Hepatocyte (in vitro differentiated cells): Measurements from ENCODE around the gene DEAF1. TPM values are rescaled to one million over a fixed set of nuclear protein-coding genes. Genes with fewer than 3 reads are reported as not detected.

Experiments used
- DNase-seq: peaks from one replicate; pipeline ENCODE4 v3.0.0-alpha.2; 2016; ENCODE audit warnings: low spot score
- H2AFZ ChIP-seq: fragments of 200-600 bp; sonication (generic); 2 replicates; pipeline ENCODE4 v1.6.0; 2016; ENCODE audit warnings: antibody characterized with exemption, mild to moderate bottlenecking
- H3K27ac ChIP-seq: fragments of 200-600 bp; sonication (generic); 2 replicates; pipeline ENCODE4 v1.5.1; 2016; ENCODE audit warnings: mild to moderate bottlenecking
- H3K27me3 ChIP-seq: fragments of 200-600 bp; sonication (generic); 2 replicates; pipeline ENCODE4 v1.6.1; 2016
- H3K36me3 ChIP-seq: fragments of 200-600 bp; sonication (generic); replicated peaks from 2 replicates; pipeline ENCODE4 v1.5.1; 2016; ENCODE audit warnings: low read depth; ENCODE audit not compliant: insufficient read depth
- H3K4me1 ChIP-seq: fragments of 200-600 bp; sonication (generic); 2 replicates; pipeline ENCODE4 v1.5.1; 2016; ENCODE audit warnings: mild to moderate bottlenecking, moderate library complexity; ENCODE audit not compliant: insufficient read depth
- H3K4me2 ChIP-seq: fragments of 200-600 bp; sonication (generic); 2 replicates; pipeline ENCODE4 v1.6.0; 2016
- H3K4me3 ChIP-seq: fragments of 200-600 bp; sonication (generic); 2 replicates; pipeline ENCODE4 v1.5.1; 2016; ENCODE audit warnings: mild to moderate bottlenecking
- H3K79me2 ChIP-seq: fragments of 200-600 bp; sonication (generic); 2 replicates; pipeline ENCODE4 v1.6.0; 2017; ENCODE audit warnings: mild to moderate bottlenecking
- H3K9me2 ChIP-seq: fragments of 200-600 bp; sonication (generic); replicated peaks from 2 replicates; pipeline ENCODE4 v1.6.0; 2017; ENCODE audit warnings: mild to moderate bottlenecking; ENCODE audit not compliant: insufficient read depth
- H3K9me3 ChIP-seq: fragments of 200-600 bp; sonication (generic); 2 replicates; pipeline ENCODE4 v1.5.1; 2016; ENCODE audit warnings: low read depth, mild to moderate bottlenecking
- H4K20me1 ChIP-seq: fragments of 200-600 bp; sonication (generic); 2 replicates; pipeline ENCODE4 v1.6.0; 2016; ENCODE audit warnings: mild to moderate bottlenecking; ENCODE audit not compliant: insufficient read depth, poor library complexity, severe bottlenecking
- CTCF ChIP-seq: fragments of 200-600 bp; sonication (generic); IDR thresholded peaks from 2 replicates; pipeline ENCODE4 v1.5.1; 2016; ENCODE audit warnings: antibody characterized with exemption, mild to moderate bottlenecking; ENCODE audit not compliant: poor library complexity
- EZH2 ChIP-seq: fragments of 200-600 bp; sonication (generic); IDR thresholded peaks from 2 replicates; pipeline ENCODE4 v1.6.1; 2016; ENCODE audit warnings: antibody characterized with exemption, mild to moderate bottlenecking, borderline replicate concordance
- EZH2phosphoT487 ChIP-seq: fragments of 200-600 bp; sonication (generic); IDR thresholded peaks from one replicate; pipeline ENCODE4 v1.6.1; 2018; ENCODE audit warnings: antibody characterized with exemption, mild to moderate bottlenecking, low read depth, moderate library complexity; ENCODE audit not compliant: unreplicated experiment, severe bottlenecking
- WGBS: methylation state at CpG from one replicate; pipeline ENCODE4 v1.1.6; 2016; ENCODE audit warnings: low lambda C conversion rate; ENCODE audit errors: missing lambda C conversion rate; 5-methylcytosine and 5-hydroxymethylcytosine counted together
- polyA plus RNA-seq: library from polyadenylated mRNA; unstranded; fragments of >200 nt; fragmentation: Nextera tagmentation; extraction: Ambion mirVana; gene quantifications from 2 replicates; pipeline ENCODE4 v1.2.1, GENCODE V29; 2016
- total RNA-seq: library from RNA; depleted of rRNA; stranded (reverse); fragments of >200 nt; gene quantifications from 2 replicates; pipeline ENCODE4 v1.2.3, GENCODE V29; 2014

DEAF1 gene
- total and polyA plus RNA-seq, 2 experiments from 2014 or later: 27.2 to 59.1 TPM

- H3K4me3 ChIP-seq: no peak overlapping the region
- TF ChIP-seq EZH2phosphoT487: no peak
- TF ChIP-seq EZH2: no peak
- no peak for TF ChIP-seq CTCF
- peak; percentile 5 for DNase-seq
- H3K9me3 ChIP-seq: no peaks in the 10 kb centered on the region
- H3K4me2 ChIP-seq: no peak overlapping the region
- peaks cover 30% of the 10 kb centered on the region for H4K20me1 ChIP-seq
- no peaks in the 10 kb centered on the region for H3K79me2 ChIP-seq
- H2AFZ ChIP-seq: no peak overlapping the region
- no peaks in the 10 kb centered on the region for H3K9me2 ChIP-seq
- H3K27me3 ChIP-seq: peaks cover 32% of the 10 kb centered on the region
- H3K27ac ChIP-seq: no peak overlapping the region
- no peaks in the 10 kb centered on the region for H3K36me3 ChIP-seq
- 95% methylated on average over 19 of the region's 19 CpGs for WGBS
- H3K4me1 ChIP-seq: peaks cover 19% of the 10 kb centered on the region
Observed at GRCh38 chr11:641806-642370, 53.1 kb downstream of the DEAF1 start.

- no peaks in the 10 kb centered on the region for H3K79me2 ChIP-seq
- no peaks in the 10 kb centered on the region for H3K9me2 ChIP-seq
- peak; percentile 8 for DNase-seq
- H3K4me2 ChIP-seq: no peak overlapping the region
- peaks cover 22% of the 10 kb centered on the region for H3K4me1 ChIP-seq
- no peak overlapping the region for H3K4me3 ChIP-seq
- no peak overlapping the region for H3K27ac ChIP-seq
- no peaks in the 10 kb centered on the region for H3K9me3 ChIP-seq
- H4K20me1 ChIP-seq: peaks cover 40% of the 10 kb centered on the region
- H2AFZ ChIP-seq: no peak overlapping the region
- H3K36me3 ChIP-seq: no peaks in the 10 kb centered on the region
- 31% methylated on average over 35 of the region's 69 CpGs for WGBS
- peaks cover 40% of the 10 kb centered on the region for H3K27me3 ChIP-seq
- TF ChIP-seq EZH2 (peak; percentile 64), EZH2phosphoT487 (no peak)
Observed at GRCh38 chr11:640021-640706, 54.9 kb downstream of the DEAF1 start.

- WGBS: 3% methylated on average over 36 of the region's 80 CpGs
Observed at GRCh38 chr11:639332-639955, 55.6 kb downstream of the DEAF1 start.

More at GRCh38 chr11:639332-639955, 55.6 kb downstream of the DEAF1 start:
- no peaks in the 10 kb centered on the region for H3K79me2 ChIP-seq
- H3K9me2 ChIP-seq: no peaks in the 10 kb centered on the region
- peaks cover 42% of the 10 kb centered on the region for H4K20me1 ChIP-seq
- no peak overlapping the region for H3K4me3 ChIP-seq
- no peaks in the 10 kb centered on the region for H3K9me3 ChIP-seq
- H3K27me3 ChIP-seq: peaks cover 40% of the 10 kb centered on the region
- TF ChIP-seq CTCF: no peak
- peak; percentile 72 for TF ChIP-seq EZH2phosphoT487
- peak; percentile 11 for TF ChIP-seq EZH2
- no peak overlapping the region for H3K27ac ChIP-seq
- peak overlapping the region; percentile 82 for H3K4me2 ChIP-seq
- H2AFZ ChIP-seq: no peak overlapping the region
- no peaks in the 10 kb centered on the region for H3K36me3 ChIP-seq
- H3K4me1 ChIP-seq: peaks cover 22% of the 10 kb centered on the region
- DNase-seq: peak; percentile 38
